ENCODE data around the gene ABHD18.
"Not testable (repeated sequence)": the region's sequence is repeated elsewhere in the genome, so short reads cannot be mapped to it uniquely, and the experiment has no call there.

Gene ABHD18

GRCh38 chr4:127936974-127937373 is 28.2 kb upstream of the ABHD18 start:
- H3K4me3 ChIP-seq (ENCODE audit: control insufficient read depth, low read depth, low read length) = no peak overlapping the region
- no peak for TF ChIP-seq CTCF (conservative IDR thresholded peaks at IDR 0.05; ENCODE audit: control insufficient read depth, insufficient read depth, low read depth, low read length)
- peak; percentile 14 for DNase-seq (ENCODE audit: low read depth)

GRCh38 chr4:127957105-127957504 is 8.1 kb upstream of the ABHD18 start:
- no peak overlapping the region for H3K4me3 ChIP-seq (ENCODE audit: control insufficient read depth, low read depth, low read length)
- no peak for TF ChIP-seq CTCF (conservative IDR thresholded peaks at IDR 0.05; ENCODE audit: control insufficient read depth, insufficient read depth, low read depth, low read length)
- no peak for DNase-seq (ENCODE audit: low read depth)

- no peak overlapping the region for H3K4me3 ChIP-seq (ENCODE audit: control insufficient read depth, low read depth, low read length)
- DNase-seq (ENCODE audit: low read depth) = no peak
- no peak for TF ChIP-seq CTCF (conservative IDR thresholded peaks at IDR 0.05; ENCODE audit: control insufficient read depth, insufficient read depth, low read depth, low read length)
These were observed 5.4 kb upstream of the ABHD18 start for GRCh38 chr4:127959794-127960193.

- peak overlapping the region; percentile 19 for H3K4me3 ChIP-seq (ENCODE audit: control insufficient read depth, low read depth, low read length)
These were observed 1.4 kb upstream of the ABHD18 start for GRCh38 chr4:127963633-127964398.

GRCh38 chr4:127964426-127965061 is 662 bp upstream of the ABHD18 start:
- H3K4me3 ChIP-seq (ENCODE audit: control insufficient read depth, low read depth, low read length) = peak overlapping the region; percentile 95
- DNase-seq (ENCODE audit: low read depth) = not testable (repeated sequence)

More at GRCh38 chr4:127963633-127964398, 1.4 kb upstream of the ABHD18 start:
- DNase-seq (ENCODE audit: low read depth) = not testable (repeated sequence)

GRCh38 chr4:127965803-127966175 is 583 bp downstream of the ABHD18 start:
- H3K4me3 ChIP-seq (ENCODE audit: control insufficient read depth, low read depth, low read length) = peak overlapping the region; percentile 95
- TF ChIP-seq CTCF (conservative IDR thresholded peaks at IDR 0.05; ENCODE audit: control insufficient read depth, insufficient read depth, low read depth, low read length) = no peak
- DNase-seq (ENCODE audit: low read depth) = peak; percentile 12

- peak; percentile 41 for DNase-seq (ENCODE audit: low read depth)
- TF ChIP-seq CTCF (conservative IDR thresholded peaks at IDR 0.05; ENCODE audit: control insufficient read depth, insufficient read depth, low read depth, low read length) = no peak
- no peak overlapping the region for H3K4me3 ChIP-seq (ENCODE audit: control insufficient read depth, low read depth, low read length)
These were observed 2.1 kb downstream of the ABHD18 start for GRCh38 chr4:127967141-127967775.
